ENCODE data around the gene TBC1D4. TPM values are rescaled to one million over a fixed set of nuclear protein-coding genes. Genes with fewer than 3 reads are reported as not detected.

Gene TBC1D4
- total RNA-seq, 2 donors from 2014 or later, result 16.7 to 27.9 TPM

DNA sequence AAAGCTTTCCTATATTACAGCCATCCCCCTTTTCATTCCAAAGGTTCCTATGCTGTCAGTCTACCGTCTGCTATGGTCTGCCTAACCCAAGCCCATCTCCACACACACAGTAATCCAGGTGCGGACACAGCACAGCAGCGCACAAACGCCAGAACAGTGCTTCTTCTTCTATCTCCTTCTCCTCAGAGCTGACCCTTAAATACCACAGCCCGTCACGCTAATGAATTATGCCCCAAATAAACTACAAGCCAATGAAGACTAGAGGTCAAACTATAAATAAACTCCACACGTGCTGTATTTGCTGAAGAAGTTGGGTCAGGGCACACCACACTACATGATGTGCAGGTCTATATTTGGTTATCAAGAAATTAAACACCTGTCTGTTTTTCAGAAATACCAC is 71.8 kb downstream of the TBC1D4 start:
- Histone ChIP-seq H3K4me3 (no peak overlapping the region), H3K27me3 (no peaks in the 10 kb centered on the region), H3K4me1 (no peaks in the 10 kb centered on the region), H3K9ac (ENCODE audit: low read depth in 2 of 2, low read length in 2 of 2) (no peak overlapping the region), H3K9me3 (no peaks in the 10 kb centered on the region), H3K36me3 (no peaks in the 10 kb centered on the region), H3K27ac (no peak overlapping the region)
- no peak for DNase-seq
- intact Hi-C loops (cut with DNase I), result no loop called here
- TF ChIP-seq, protein P1, sequence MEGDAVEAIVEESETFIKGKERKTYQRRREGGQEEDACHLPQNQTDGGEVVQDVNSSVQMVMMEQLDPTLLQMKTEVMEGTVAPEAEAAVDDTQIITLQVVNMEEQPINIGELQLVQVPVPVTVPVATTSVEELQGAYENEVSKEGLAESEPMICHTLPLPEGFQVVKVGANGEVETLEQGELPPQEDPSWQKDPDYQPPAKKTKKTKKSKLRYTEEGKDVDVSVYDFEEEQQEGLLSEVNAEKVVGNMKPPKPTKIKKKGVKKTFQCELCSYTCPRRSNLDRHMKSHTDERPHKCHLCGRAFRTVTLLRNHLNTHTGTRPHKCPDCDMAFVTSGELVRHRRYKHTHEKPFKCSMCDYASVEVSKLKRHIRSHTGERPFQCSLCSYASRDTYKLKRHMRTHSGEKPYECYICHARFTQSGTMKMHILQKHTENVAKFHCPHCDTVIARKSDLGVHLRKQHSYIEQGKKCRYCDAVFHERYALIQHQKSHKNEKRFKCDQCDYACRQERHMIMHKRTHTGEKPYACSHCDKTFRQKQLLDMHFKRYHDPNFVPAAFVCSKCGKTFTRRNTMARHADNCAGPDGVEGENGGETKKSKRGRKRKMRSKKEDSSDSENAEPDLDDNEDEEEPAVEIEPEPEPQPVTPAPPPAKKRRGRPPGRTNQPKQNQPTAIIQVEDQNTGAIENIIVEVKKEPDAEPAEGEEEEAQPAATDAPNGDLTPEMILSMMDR (IDR thresholded peaks at IDR 0.05), result no peak

DNA sequence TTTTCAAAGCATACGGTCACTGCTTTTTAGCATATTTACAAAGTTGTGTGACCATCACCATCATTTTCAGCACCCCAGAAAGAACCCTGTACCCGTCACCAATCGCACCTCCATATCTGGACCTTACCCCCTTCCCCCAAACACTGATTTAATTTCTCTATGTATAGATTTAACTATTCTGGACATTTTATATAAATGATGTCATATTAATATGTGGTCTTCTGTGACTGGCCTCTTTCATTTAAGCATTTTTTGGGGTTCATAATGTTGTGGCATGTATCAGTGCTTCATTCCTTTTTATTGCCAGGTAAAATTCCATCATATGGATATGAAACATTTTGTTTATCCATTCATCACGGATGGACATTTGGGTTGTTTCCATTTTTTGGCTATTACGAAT is 74.0 kb downstream of the TBC1D4 start:
- no peak for DNase-seq
- intact Hi-C loops (cut with DNase I), result no loop called here

DNA sequence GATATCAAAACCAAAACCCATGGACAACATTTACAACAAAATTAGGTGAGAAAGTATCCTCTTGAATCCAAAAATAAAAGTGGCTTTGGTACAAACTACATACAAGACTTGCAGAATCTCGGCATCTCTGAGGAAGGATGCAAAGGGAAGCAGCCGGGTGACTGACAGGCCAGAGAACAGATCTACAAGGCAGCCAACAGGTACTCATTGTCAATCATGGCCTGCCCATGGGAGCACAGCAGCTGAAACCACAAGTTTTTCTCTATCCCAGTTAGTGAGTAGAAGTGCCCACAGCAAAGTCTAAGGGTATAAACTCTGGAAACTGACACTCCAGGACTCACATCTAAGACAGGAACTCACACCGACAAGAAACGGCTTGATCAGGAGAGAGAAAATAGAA is 74.5 kb downstream of the TBC1D4 start:
- Histone ChIP-seq H3K4me3 (no peak overlapping the region), H3K9ac (ENCODE audit: low read depth in 2 of 2, low read length in 2 of 2) (no peak overlapping the region), H3K27ac (no peak overlapping the region), H3K36me3 (no peaks in the 10 kb centered on the region), H3K27me3 (no peaks in the 10 kb centered on the region), H3K9me3 (no peaks in the 10 kb centered on the region), H3K4me1 (no peaks in the 10 kb centered on the region)
- intact Hi-C loops (cut with DNase I), result no loop called here
- TF ChIP-seq, protein P1 (IDR thresholded peaks at IDR 0.05), result no peak
- DNase-seq, result no peak

More for the DNA sequence above, 74.0 kb downstream of the TBC1D4 start:
- Histone ChIP-seq H3K27me3 (no peaks in the 10 kb centered on the region), H3K27ac (no peak overlapping the region), H3K4me1 (no peaks in the 10 kb centered on the region), H3K4me3 (no peak overlapping the region), H3K9ac (ENCODE audit: low read depth in 2 of 2, low read length in 2 of 2) (no peak overlapping the region), H3K9me3 (no peaks in the 10 kb centered on the region), H3K36me3 (no peaks in the 10 kb centered on the region)
- TF ChIP-seq, protein P1 (IDR thresholded peaks at IDR 0.05), result no peak

DNA sequence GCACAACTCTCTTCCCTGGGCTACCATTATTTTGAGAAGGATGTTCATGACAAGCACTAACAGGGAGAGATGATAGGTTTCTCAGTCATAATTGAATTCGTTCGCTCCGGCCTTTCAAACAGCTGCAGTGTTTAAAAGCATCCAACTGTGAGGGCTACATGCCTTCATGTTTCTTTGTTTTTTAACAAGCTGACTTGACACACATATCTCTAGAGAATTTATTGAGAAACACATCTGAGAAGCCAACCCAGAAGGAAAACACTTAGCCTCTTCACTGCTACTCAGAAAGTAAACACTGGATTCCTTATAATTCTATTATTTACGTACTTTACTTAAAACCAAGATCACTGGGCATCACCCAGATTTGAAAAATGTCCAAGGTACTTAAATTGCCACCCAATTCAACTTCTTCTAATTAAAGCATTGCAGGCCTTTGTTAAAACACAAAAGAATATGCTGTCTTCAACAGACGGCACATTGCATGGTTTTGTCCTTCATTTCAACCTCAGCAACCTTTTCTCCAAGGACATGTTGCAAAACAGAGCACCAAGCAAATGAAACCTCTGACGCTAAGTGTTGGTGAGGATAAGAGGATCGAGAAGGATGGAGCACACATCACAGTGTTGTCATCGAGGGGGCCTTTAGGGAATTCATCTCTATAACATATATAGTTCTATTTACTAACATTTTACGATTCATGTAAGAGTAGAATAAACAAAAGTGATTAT is 75.8 kb downstream of the TBC1D4 start:
- Histone ChIP-seq H3K36me3 (no peaks in the 10 kb centered on the region), H3K4me1 (no peaks in the 10 kb centered on the region), H3K27me3 (no peaks in the 10 kb centered on the region), H3K9me3 (no peaks in the 10 kb centered on the region), H3K27ac (no peak overlapping the region), H3K9ac (ENCODE audit: low read depth in 2 of 2, low read length in 2 of 2) (no peak overlapping the region), H3K4me3 (no peak overlapping the region)
- intact Hi-C loops (cut with DNase I), result no loop called here
- DNase-seq, result no peak
- TF ChIP-seq, protein P1 (IDR thresholded peaks at IDR 0.05), result no peak

DNA sequence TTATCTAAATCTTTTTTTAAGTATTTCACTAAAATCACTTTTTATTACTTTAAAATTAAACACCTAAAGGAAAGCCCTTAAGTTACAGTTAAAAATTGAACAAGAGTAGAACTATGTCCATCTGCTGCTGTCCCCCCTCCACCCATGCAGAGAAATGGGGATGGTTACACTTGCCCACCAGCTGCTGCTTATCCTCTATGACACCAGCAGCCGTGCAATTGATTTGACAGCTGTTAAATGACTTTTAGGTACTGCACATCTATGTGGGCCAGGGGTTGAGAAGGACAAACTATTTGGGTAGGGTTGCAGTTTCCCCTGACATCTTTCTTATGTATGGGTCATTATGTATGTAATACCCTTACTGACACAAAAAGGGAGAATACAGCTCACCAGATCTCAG is 77.2 kb downstream of the TBC1D4 start:
- TF ChIP-seq, protein P1 (IDR thresholded peaks at IDR 0.05), result no peak
- no peaks in the 10 kb centered on the region for H3K27me3 ChIP-seq
- no peak overlapping the region for H3K9ac ChIP-seq (ENCODE audit: low read depth in 2 of 2, low read length in 2 of 2)
- no peak overlapping the region for H3K4me3 ChIP-seq
- H3K27ac ChIP-seq, result no peak overlapping the region
- no peaks in the 10 kb centered on the region for H3K36me3 ChIP-seq
- intact Hi-C loops (cut with DNase I), result no loop called here
- no peaks in the 10 kb centered on the region for H3K9me3 ChIP-seq
- DNase-seq, result no peak
- H3K4me1 ChIP-seq, result no peaks in the 10 kb centered on the region

Data from colonic mucosa (tissue), 4 donors.